GM23338 (cell line): ENCODE data around the gene TTC28. TPM values are rescaled to one million over a fixed set of nuclear protein-coding genes. Genes with fewer than 3 reads are reported as not detected.

Experiments
- ATAC-seq: fragments of 200-7000 bp; cut with Tn5 transposase; 3 replicates; pipeline ENCODE4 v1.9.1; 2020
- DNase-seq: peaks from one replicate; pipeline ENCODE4 v3.0.0-alpha.2; 2015; ENCODE audit warnings: low spot score
- H2AFZ ChIP-seq: fragments of 200-600 bp; sonication (generic); 2 replicates; pipeline ENCODE4 v1.8.0; 2016; ENCODE audit warnings: antibody characterized with exemption, mild to moderate bottlenecking, moderate library complexity
- H3F3A ChIP-seq: fragments of 200-600 bp; sonication (generic); replicated peaks from 2 replicates; pipeline ENCODE4 v1.8.0; 2017; ENCODE audit warnings: antibody characterized with exemption, mixed run types, low read depth
- H3K27ac ChIP-seq: fragments of 200-600 bp; sonication (generic); 2 replicates; pipeline ENCODE4 v1.6.1; 2016; ENCODE audit warnings: low read depth
- H3K27me3 ChIP-seq: fragments of 200-600 bp; sonication (generic); 2 replicates; pipeline ENCODE4 v1.8.0; 2016; ENCODE audit warnings: mild to moderate bottlenecking, mixed run types, moderate library complexity; ENCODE audit not compliant: insufficient read depth
- H3K36me3 ChIP-seq: fragments of 200-600 bp; sonication (generic); 2 replicates; pipeline ENCODE4 v1.8.0; 2016; ENCODE audit warnings: mild to moderate bottlenecking; ENCODE audit not compliant: insufficient read depth
- H3K4me1 ChIP-seq: fragments of 200-600 bp; sonication (generic); 2 replicates; pipeline ENCODE4 v1.8.0; 2016; ENCODE audit warnings: mild to moderate bottlenecking, moderate library complexity; ENCODE audit not compliant: insufficient read depth
- H3K4me2 ChIP-seq: fragments of 200-600 bp; sonication (generic); 2 replicates; pipeline ENCODE4 v1.7.1; 2017; ENCODE audit warnings: mixed run types
- H3K4me3 ChIP-seq: fragments of 200-600 bp; sonication (generic); 2 replicates; pipeline ENCODE4 v1.6.1; 2016; ENCODE audit warnings: mixed run types
- H3K79me2 ChIP-seq: fragments of 200-600 bp; sonication (generic); replicated peaks from 2 replicates; pipeline ENCODE4 v1.8.0; 2017; ENCODE audit warnings: mild to moderate bottlenecking; ENCODE audit not compliant: insufficient read depth
- H3K9me2 ChIP-seq: fragments of 200-600 bp; sonication (generic); 2 replicates; pipeline ENCODE4 v1.8.0; 2017; ENCODE audit not compliant: insufficient read depth
- H4K20me1 ChIP-seq: fragments of 200-600 bp; sonication (generic); replicated peaks from 2 replicates; pipeline ENCODE4 v1.8.0; 2017; ENCODE audit warnings: mild to moderate bottlenecking; ENCODE audit not compliant: insufficient read depth
- H3K27ac Mint-ChIP-seq: 2 replicates; pipeline ENCODE4 v1.8.0; 2020; ENCODE audit warnings: inconsistent platforms, mild to moderate bottlenecking, moderate library complexity, mixed read lengths
- H3K27me3 Mint-ChIP-seq: 3 replicates; pipeline ENCODE4 v1.8.0; 2022; ENCODE audit warnings: low read depth, mild to moderate bottlenecking, moderate library complexity, mixed read lengths, inconsistent platforms; ENCODE audit not compliant: insufficient read depth, poor library complexity
- H3K36me3 Mint-ChIP-seq: 3 replicates; pipeline ENCODE4 v1.8.0; 2021; ENCODE audit warnings: low read depth, mild to moderate bottlenecking, inconsistent platforms, moderate library complexity, mixed read lengths
- H3K4me1 Mint-ChIP-seq: 3 replicates; pipeline ENCODE4 v1.8.0; 2020; ENCODE audit warnings: mild to moderate bottlenecking, inconsistent platforms, mixed read lengths
- H3K4me3 Mint-ChIP-seq: 3 replicates; pipeline ENCODE4 v1.8.0; 2021; ENCODE audit warnings: moderate library complexity, mild to moderate bottlenecking, inconsistent platforms, mixed read lengths
- H3K9me3 Mint-ChIP-seq: 3 replicates; pipeline ENCODE4 v1.8.0; 2020; ENCODE audit warnings: moderate library complexity, mild to moderate bottlenecking, inconsistent platforms, mixed read lengths
- CREB1 ChIP-seq: fragments of 250-450 bp; sonication (Bioruptor Pico); IDR thresholded peaks from 2 replicates; pipeline ENCODE4 v1.5.0; 2020; ENCODE audit warnings: low read depth, mild to moderate bottlenecking, moderate library complexity
- EZH2 ChIP-seq: fragments of 200-600 bp; sonication (generic); IDR thresholded peaks from one replicate; pipeline ENCODE4 v1.8.0; 2017; ENCODE audit warnings: antibody characterized with exemption, mild to moderate bottlenecking, low read depth; ENCODE audit not compliant: unreplicated experiment
- POLR2AphosphoS5 ChIP-seq: IDR thresholded peaks from 2 replicates; pipeline ENCODE4 v1.6.1; 2016; ENCODE audit warnings: antibody characterized with exemption, low read depth
- polyA plus RNA-seq: library from polyadenylated mRNA; unstranded; fragments of >200 nt; fragmentation: Nextera tagmentation; extraction: Ambion mirVana; gene quantifications from 2 replicates; pipeline ENCODE4 v1.2.1, GENCODE V29; 2016
- total RNA-seq: library from RNA; depleted of rRNA; stranded (reverse); fragments of >200 nt; shearing (Covaris generic); gene quantifications from 2 replicates; pipeline ENCODE4 v1.2.3, GENCODE V29; 2014
- TF ChIP-seq, protein P1 (sequence below): fragments of 250-450 bp; sonication (Bioruptor Pico); IDR thresholded peaks from 2 replicates; pipeline ENCODE4 v1.5.0; 2020; ENCODE audit warnings: mild to moderate bottlenecking, moderate library complexity
- TF ChIP-seq, protein P2 (sequence below): IDR thresholded peaks from one replicate; pipeline ENCODE4 v1.6.1; 2018; ENCODE audit warnings: antibody characterized with exemption; ENCODE audit not compliant: unreplicated experiment

Gene TTC28
- total and polyA plus RNA-seq, 2 experiments from 2014 or later, result 4.5 to 16.1 TPM

DNA sequence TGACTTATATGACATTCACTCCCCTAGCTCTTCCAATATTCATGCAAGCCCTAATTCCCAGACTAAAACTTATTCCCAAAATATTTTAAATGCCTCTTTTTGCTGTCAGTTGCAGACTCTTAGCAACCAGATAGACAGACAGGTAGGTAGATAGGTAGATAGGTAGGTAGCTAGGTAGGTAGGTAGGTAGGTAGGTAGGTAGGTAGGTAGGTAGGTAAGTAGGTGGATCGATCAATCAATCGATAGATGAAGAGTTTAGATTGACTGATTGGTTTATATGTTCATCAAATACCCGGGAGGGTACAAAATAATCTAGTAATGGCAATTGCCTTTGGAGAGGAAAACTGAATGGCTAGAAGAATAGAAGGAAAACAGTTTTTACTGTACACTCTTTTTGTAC lies 86.3 kb downstream of the TTC28 start (continued):
- TF ChIP-seq, protein P1, sequence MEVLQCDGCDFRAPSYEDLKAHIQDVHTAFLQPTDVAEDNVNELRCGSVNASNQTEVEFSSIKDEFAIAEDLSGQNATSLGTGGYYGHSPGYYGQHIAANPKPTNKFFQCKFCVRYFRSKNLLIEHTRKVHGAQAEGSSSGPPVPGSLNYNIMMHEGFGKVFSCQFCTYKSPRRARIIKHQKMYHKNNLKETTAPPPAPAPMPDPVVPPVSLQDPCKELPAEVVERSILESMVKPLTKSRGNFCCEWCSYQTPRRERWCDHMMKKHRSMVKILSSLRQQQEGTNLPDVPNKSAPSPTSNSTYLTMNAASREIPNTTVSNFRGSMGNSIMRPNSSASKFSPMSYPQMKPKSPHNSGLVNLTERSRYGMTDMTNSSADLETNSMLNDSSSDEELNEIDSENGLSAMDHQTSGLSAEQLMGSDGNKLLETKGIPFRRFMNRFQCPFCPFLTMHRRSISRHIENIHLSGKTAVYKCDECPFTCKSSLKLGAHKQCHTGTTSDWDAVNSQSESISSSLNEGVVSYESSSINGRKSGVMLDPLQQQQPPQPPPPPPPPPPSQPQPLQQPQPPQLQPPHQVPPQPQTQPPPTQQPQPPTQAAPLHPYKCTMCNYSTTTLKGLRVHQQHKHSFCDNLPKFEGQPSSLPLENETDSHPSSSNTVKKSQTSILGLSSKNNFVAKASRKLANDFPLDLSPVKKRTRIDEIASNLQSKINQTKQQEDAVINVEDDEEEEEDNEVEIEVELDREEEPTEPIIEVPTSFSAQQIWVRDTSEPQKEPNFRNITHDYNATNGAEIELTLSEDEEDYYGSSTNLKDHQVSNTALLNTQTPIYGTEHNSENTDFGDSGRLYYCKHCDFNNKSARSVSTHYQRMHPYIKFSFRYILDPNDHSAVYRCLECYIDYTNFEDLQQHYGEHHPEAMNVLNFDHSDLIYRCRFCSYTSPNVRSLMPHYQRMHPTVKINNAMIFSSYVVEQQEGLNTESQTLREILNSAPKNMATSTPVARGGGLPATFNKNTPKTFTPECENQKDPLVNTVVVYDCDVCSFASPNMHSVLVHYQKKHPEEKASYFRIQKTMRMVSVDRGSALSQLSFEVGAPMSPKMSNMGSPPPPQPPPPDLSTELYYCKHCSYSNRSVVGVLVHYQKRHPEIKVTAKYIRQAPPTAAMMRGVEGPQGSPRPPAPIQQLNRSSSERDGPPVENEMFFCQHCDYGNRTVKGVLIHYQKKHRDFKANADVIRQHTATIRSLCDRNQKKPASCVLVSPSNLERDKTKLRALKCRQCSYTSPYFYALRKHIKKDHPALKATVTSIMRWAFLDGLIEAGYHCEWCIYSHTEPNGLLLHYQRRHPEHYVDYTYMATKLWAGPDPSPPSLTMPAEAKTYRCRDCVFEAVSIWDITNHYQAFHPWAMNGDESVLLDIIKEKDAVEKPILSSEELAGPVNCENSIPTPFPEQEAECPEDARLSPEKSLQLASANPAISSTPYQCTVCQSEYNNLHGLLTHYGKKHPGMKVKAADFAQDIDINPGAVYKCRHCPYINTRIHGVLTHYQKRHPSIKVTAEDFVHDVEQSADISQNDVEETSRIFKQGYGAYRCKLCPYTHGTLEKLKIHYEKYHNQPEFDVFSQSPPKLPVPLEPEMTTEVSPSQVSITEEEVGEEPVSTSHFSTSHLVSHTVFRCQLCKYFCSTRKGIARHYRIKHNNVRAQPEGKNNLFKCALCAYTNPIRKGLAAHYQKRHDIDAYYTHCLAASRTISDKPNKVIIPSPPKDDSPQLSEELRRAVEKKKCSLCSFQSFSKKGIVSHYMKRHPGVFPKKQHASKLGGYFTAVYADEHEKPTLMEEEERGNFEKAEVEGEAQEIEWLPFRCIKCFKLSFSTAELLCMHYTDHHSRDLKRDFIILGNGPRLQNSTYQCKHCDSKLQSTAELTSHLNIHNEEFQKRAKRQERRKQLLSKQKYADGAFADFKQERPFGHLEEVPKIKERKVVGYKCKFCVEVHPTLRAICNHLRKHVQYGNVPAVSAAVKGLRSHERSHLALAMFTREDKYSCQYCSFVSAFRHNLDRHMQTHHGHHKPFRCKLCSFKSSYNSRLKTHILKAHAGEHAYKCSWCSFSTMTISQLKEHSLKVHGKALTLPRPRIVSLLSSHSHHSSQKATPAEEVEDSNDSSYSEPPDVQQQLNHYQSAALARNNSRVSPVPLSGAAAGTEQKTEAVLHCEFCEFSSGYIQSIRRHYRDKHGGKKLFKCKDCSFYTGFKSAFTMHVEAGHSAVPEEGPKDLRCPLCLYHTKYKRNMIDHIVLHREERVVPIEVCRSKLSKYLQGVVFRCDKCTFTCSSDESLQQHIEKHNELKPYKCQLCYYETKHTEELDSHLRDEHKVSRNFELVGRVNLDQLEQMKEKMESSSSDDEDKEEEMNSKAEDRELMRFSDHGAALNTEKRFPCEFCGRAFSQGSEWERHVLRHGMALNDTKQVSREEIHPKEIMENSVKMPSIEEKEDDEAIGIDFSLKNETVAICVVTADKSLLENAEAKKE (CRISPR knock-in tag), result no peak
- TF ChIP-seq CREB1, result no peak
- TF ChIP-seq, protein P2, sequence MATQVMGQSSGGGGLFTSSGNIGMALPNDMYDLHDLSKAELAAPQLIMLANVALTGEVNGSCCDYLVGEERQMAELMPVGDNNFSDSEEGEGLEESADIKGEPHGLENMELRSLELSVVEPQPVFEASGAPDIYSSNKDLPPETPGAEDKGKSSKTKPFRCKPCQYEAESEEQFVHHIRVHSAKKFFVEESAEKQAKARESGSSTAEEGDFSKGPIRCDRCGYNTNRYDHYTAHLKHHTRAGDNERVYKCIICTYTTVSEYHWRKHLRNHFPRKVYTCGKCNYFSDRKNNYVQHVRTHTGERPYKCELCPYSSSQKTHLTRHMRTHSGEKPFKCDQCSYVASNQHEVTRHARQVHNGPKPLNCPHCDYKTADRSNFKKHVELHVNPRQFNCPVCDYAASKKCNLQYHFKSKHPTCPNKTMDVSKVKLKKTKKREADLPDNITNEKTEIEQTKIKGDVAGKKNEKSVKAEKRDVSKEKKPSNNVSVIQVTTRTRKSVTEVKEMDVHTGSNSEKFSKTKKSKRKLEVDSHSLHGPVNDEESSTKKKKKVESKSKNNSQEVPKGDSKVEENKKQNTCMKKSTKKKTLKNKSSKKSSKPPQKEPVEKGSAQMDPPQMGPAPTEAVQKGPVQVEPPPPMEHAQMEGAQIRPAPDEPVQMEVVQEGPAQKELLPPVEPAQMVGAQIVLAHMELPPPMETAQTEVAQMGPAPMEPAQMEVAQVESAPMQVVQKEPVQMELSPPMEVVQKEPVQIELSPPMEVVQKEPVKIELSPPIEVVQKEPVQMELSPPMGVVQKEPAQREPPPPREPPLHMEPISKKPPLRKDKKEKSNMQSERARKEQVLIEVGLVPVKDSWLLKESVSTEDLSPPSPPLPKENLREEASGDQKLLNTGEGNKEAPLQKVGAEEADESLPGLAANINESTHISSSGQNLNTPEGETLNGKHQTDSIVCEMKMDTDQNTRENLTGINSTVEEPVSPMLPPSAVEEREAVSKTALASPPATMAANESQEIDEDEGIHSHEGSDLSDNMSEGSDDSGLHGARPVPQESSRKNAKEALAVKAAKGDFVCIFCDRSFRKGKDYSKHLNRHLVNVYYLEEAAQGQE, result no peak

DNA sequence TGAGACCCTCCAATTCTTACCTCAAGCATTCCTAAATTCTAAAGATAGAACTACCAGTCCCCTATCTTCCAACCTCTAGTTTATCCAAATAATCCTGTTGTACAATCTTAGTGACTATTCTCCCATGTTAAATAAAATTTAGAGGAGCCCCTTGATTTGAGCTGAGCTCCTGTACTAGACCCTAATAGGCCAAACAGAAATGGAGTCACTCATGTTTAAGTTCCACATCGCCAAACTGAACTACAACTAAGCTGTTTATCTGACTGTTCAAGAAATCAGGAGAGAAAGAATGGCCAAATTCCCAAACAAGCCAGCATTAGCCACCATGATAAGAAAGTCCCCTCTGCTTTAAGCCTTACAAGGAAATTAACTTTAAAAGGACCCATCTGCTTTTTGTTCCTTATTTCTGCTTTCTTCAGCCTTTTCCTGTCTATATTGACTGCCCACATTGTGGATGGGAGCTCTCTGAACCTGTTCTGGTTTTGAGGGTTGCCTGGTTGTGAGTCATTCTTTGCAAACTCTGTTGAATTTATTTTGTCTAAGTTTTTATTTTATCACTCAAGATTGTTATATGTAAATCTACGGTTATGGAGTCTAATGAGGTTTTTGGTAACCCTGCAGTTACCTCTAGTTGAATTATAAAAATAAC lies 90.4 kb downstream of the TTC28 start:
- Histone ChIP-seq H3K79me2 (no peaks in the 10 kb centered on the region), H3K4me2 (no peak overlapping the region), H2AFZ (no peak overlapping the region), H3K9me2 (no peaks in the 10 kb centered on the region), H3K27ac (no peak overlapping the region), H3K4me3 (no peak overlapping the region), H3K27me3 (no peaks in the 10 kb centered on the region), H3F3A (no peaks in the 10 kb centered on the region), H3K36me3 (no peaks in the 10 kb centered on the region), H3K4me1 (no peaks in the 10 kb centered on the region), H4K20me1 (no peaks in the 10 kb centered on the region)
- Mint-ChIP-seq H3K9me3 (no peaks in the 10 kb centered on the region), H3K27ac (no peak overlapping the region; the same call in 1 of the 2 replicates), H3K4me1 (peaks cover 8% of the 10 kb centered on the region; the same call in 2 of the 3 replicates), H3K36me3 (no peaks in the 10 kb centered on the region), H3K4me3 (no peak overlapping the region), H3K27me3 (no peaks in the 10 kb centered on the region)
- ATAC-seq, result no peak
- DNase-seq, result no peak
- TF ChIP-seq CREB1 (no peak), POLR2AphosphoS5 (no peak), EZH2 (no peak)
- TF ChIP-seq, protein P1 (CRISPR knock-in tag), result no peak
